ENCODE measurements around the gene TMEM271. TPM values are rescaled to one million over a fixed set of nuclear protein-coding genes. Genes with fewer than 3 reads are reported as not detected.

Gene TMEM271
- total RNA-seq, 1 experiment from 2014 or later: not detected

GRCh38 chr4:528296-528695 is 47.8 kb downstream of the TMEM271 start:
- intact Hi-C loops (cut with micrococcal nuclease; ENCODE audit: unreplicated experiment): no loop called here
- ChIA-PET POLR2A (no interaction called here), CTCF (no interaction called here)
- Histone ChIP-seq H3K9me3 (no peaks in the 10 kb centered on the region), H3K27me3 (replicated peaks; ENCODE audit: control insufficient read depth, insufficient read depth, low read length) (no peaks in the 10 kb centered on the region), H3K4me1 (no peaks in the 10 kb centered on the region), H3K4me3 (ENCODE audit: low read depth, low read length) (no peak overlapping the region), H3K36me3 (ENCODE audit: control insufficient read depth, insufficient read depth, low read length) (peaks cover 2% of the 10 kb centered on the region)
- H3K36me3 Mint-ChIP-seq (ENCODE audit: insufficient read depth, unreplicated experiment): peaks cover 58% of the 10 kb centered on the region
- BruUV-seq (replicated peaks): no TSS peak
- H3K27me3 Mint-ChIP-seq (ENCODE audit: insufficient read depth, unreplicated experiment): no peaks in the 10 kb centered on the region
- no peak for DNase-seq
- no peak overlapping the region for H3K27ac Mint-ChIP-seq (ENCODE audit: unreplicated experiment)
- TF ChIP-seq CTCF (IDR thresholded peaks at IDR 0.05; ENCODE audit: insufficient read depth in 1 of 2, low read depth in 1 of 2, low read length in 1 of 2, severe bottlenecking in 1 of 2, unreplicated experiment in 1 of 2): no peak
- H3K9me3 Mint-ChIP-seq (ENCODE audit: unreplicated experiment): no peaks in the 10 kb centered on the region
- H3K4me1 Mint-ChIP-seq (ENCODE audit: low read depth, unreplicated experiment): no peaks in the 10 kb centered on the region
- H3K4me3 Mint-ChIP-seq (ENCODE audit: unreplicated experiment): no peak overlapping the region

DNA sequence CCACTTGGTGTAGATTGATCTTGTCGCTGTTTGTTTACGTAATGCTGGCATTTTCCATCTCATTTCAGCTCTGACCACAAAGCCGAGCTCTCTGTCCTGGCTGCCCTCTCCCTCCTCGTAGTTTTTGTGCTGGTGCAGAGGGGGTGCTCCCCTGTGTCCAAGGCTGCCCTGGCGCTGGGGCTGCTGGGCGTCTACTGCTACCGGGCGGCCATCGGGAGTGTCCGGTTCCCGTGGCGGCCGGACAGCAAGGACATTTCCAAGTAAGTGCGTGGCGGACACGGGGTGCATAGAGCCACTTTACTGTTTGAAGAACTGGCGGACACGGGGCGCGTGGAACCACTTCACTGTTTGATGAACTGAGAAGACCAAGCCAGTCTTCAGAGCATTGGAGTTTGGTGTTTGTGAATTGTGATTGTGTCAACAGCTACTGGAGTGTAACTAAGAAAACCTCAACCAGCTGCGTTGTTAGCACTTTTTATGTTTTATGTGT is 49.1 kb downstream of the TMEM271 start:
- H3K9me3 Mint-ChIP-seq (ENCODE audit: unreplicated experiment): no peaks in the 10 kb centered on the region
- H3K36me3 Mint-ChIP-seq (ENCODE audit: insufficient read depth, unreplicated experiment): peaks cover 46% of the 10 kb centered on the region
- H3K4me3 Mint-ChIP-seq (ENCODE audit: unreplicated experiment): no peak overlapping the region
- no peak for TF ChIP-seq CTCF (IDR thresholded peaks at IDR 0.05; ENCODE audit: insufficient read depth in 1 of 2, low read depth in 1 of 2, low read length in 1 of 2, severe bottlenecking in 1 of 2, unreplicated experiment in 1 of 2)
- POLR2A ChIA-PET: no interaction called here
- H3K4me1 Mint-ChIP-seq (ENCODE audit: low read depth, unreplicated experiment): no peaks in the 10 kb centered on the region
- no peak for DNase-seq
- intact Hi-C loops (cut with micrococcal nuclease; ENCODE audit: unreplicated experiment): no loop called here
- H3K27me3 Mint-ChIP-seq (ENCODE audit: insufficient read depth, unreplicated experiment): no peaks in the 10 kb centered on the region
- CTCF ChIA-PET: no interaction called here
- BruUV-seq (replicated peaks): no TSS peak
- Histone ChIP-seq H3K36me3 (ENCODE audit: control insufficient read depth, insufficient read depth, low read length) (no peaks in the 10 kb centered on the region; the same call in 1 of the 2 replicates), H3K4me3 (ENCODE audit: low read depth, low read length) (no peak overlapping the region), H3K4me1 (no peaks in the 10 kb centered on the region), H3K27me3 (replicated peaks; ENCODE audit: control insufficient read depth, insufficient read depth, low read length) (no peaks in the 10 kb centered on the region), H3K9me3 (no peaks in the 10 kb centered on the region)
- H3K27ac Mint-ChIP-seq (ENCODE audit: unreplicated experiment): no peak overlapping the region

GRCh38 chr4:526189-526909 is 49.7 kb downstream of the TMEM271 start:
- no peak overlapping the region for H3K4me3 ChIP-seq (ENCODE audit: low read depth, low read length)
- Mint-ChIP-seq H3K36me3 (ENCODE audit: insufficient read depth, unreplicated experiment) (peaks cover 49% of the 10 kb centered on the region), H3K4me1 (ENCODE audit: low read depth, unreplicated experiment) (no peaks in the 10 kb centered on the region), H3K27me3 (ENCODE audit: insufficient read depth, unreplicated experiment) (no peaks in the 10 kb centered on the region), H3K9me3 (ENCODE audit: unreplicated experiment) (no peaks in the 10 kb centered on the region), H3K27ac (ENCODE audit: unreplicated experiment) (no peak overlapping the region), H3K4me3 (ENCODE audit: unreplicated experiment) (no peak overlapping the region)
- H3K36me3 ChIP-seq (ENCODE audit: control insufficient read depth, insufficient read depth, low read length): no peaks in the 10 kb centered on the region; the same call in 1 of the 2 replicates
- H3K27me3 ChIP-seq (replicated peaks; ENCODE audit: control insufficient read depth, insufficient read depth, low read length): no peaks in the 10 kb centered on the region
- H3K4me1 ChIP-seq: no peaks in the 10 kb centered on the region
- H3K9me3 ChIP-seq: no peaks in the 10 kb centered on the region
- CTCF ChIA-PET: no interaction called here
- TF ChIP-seq CTCF (IDR thresholded peaks at IDR 0.05; ENCODE audit: insufficient read depth in 1 of 2, low read depth in 1 of 2, low read length in 1 of 2, severe bottlenecking in 1 of 2, unreplicated experiment in 1 of 2): no peak
- intact Hi-C loops (cut with micrococcal nuclease; ENCODE audit: unreplicated experiment): no loop called here
- BruUV-seq (replicated peaks): no TSS peak
- no peak for DNase-seq
- POLR2A ChIA-PET: no interaction called here
